Activated T-cell treated with anti-CD3 and anti-CD28 coated beads, Interleukin-2, amount 50 U/mL, for 4 hours (primary cell): ENCODE results near the gene GPR162. TPM values are rescaled to one million over a fixed set of nuclear protein-coding genes. Genes with fewer than 3 reads are reported as not detected.

ENCODE experiments used
- ATAC-seq, 2 donors: fragments of 200-7000 bp; cut with Tn5 transposase; one replicate each; pipeline ENCODE4 v1.10.0; 2021
- DNase-seq: peaks from one replicate; pipeline ENCODE4 v3.0.0-alpha.2; 2020
- H3K27me3 Mint-ChIP-seq: one replicate; pipeline ENCODE4 v1.8.0; 2021; ENCODE audit warnings: low read depth, mixed read lengths
- H3K36me3 Mint-ChIP-seq: one replicate; pipeline ENCODE4 v1.8.0; 2022; ENCODE audit warnings: mixed read lengths; ENCODE audit not compliant: insufficient read depth
- H3K4me1 Mint-ChIP-seq: one replicate; pipeline ENCODE4 v1.8.0; 2021; ENCODE audit warnings: low read depth, mixed read lengths
- H3K4me3 Mint-ChIP-seq: one replicate; pipeline ENCODE4 v1.8.0; 2021; ENCODE audit warnings: mild to moderate bottlenecking, moderate library complexity, mixed read lengths
- H3K9me3 Mint-ChIP-seq: one replicate; pipeline ENCODE4 v1.8.0; 2021; ENCODE audit warnings: mixed read lengths
- total RNA-seq, 3 donors: library from RNA; stranded (reverse); gene quantifications; one replicate each; pipeline ENCODE4 v1.2.1, GENCODE V29; 2021

GPR162 gene
- total RNA-seq, 3 donors from 2014 or later: 0.08 to 0.38 TPM; not detected in 1

- Mint-ChIP-seq H3K36me3 (no peaks in the 10 kb centered on the region), H3K9me3 (no peaks in the 10 kb centered on the region), H3K27me3 (no peaks in the 10 kb centered on the region), H3K4me1 (peaks cover 70% of the 10 kb centered on the region), H3K4me3 (no peak overlapping the region)
- DNase-seq: no peak
- no peak for ATAC-seq
Measured at GRCh38 chr12:6782119-6782518, 39.5 kb upstream of the GPR162 start.

GRCh38 chr12:6782850-6783566 lies 38.6 kb upstream of the GPR162 start:
- Mint-ChIP-seq H3K4me1 (peaks cover 70% of the 10 kb centered on the region), H3K9me3 (no peaks in the 10 kb centered on the region), H3K36me3 (no peaks in the 10 kb centered on the region), H3K4me3 (no peak overlapping the region), H3K27me3 (no peaks in the 10 kb centered on the region)
- no peak for DNase-seq
- ATAC-seq: no peak

- DNase-seq (no peak), ATAC-seq (no peak)
- H3K4me3 Mint-ChIP-seq: no peak overlapping the region
- peaks cover 70% of the 10 kb centered on the region for H3K4me1 Mint-ChIP-seq
- H3K36me3 Mint-ChIP-seq: no peaks in the 10 kb centered on the region
- no peaks in the 10 kb centered on the region for H3K27me3 Mint-ChIP-seq
- H3K9me3 Mint-ChIP-seq: no peaks in the 10 kb centered on the region
Measured at GRCh38 chr12:6783828-6784227, 37.8 kb upstream of the GPR162 start.

- DNase-seq (no peak), ATAC-seq (no peak)
- Mint-ChIP-seq H3K9me3 (no peaks in the 10 kb centered on the region), H3K4me1 (peaks cover 70% of the 10 kb centered on the region), H3K36me3 (no peaks in the 10 kb centered on the region), H3K27me3 (no peaks in the 10 kb centered on the region), H3K4me3 (no peak overlapping the region)
Measured at GRCh38 chr12:6784296-6784695, 37.3 kb upstream of the GPR162 start.

GRCh38 chr12:6784761-6785160 lies 36.9 kb upstream of the GPR162 start:
- ATAC-seq: no peak
- no peaks in the 10 kb centered on the region for H3K9me3 Mint-ChIP-seq

GRCh38 chr12:6786416-6787094 lies 35.1 kb upstream of the GPR162 start:
- peak; percentile 9 to 16 for ATAC-seq
- Mint-ChIP-seq H3K4me3 (peak overlapping the region; percentile 40), H3K9me3 (no peaks in the 10 kb centered on the region), H3K36me3 (peaks cover 2% of the 10 kb centered on the region), H3K4me1 (peaks cover 59% of the 10 kb centered on the region), H3K27me3 (no peaks in the 10 kb centered on the region)
- DNase-seq: no peak

More at GRCh38 chr12:6784761-6785160, 36.9 kb upstream of the GPR162 start:
- Mint-ChIP-seq H3K4me3 (no peak overlapping the region), H3K4me1 (peaks cover 66% of the 10 kb centered on the region), H3K27me3 (no peaks in the 10 kb centered on the region), H3K36me3 (peaks cover 1% of the 10 kb centered on the region)
- DNase-seq: no peak

GRCh38 chr12:6787309-6787708 lies 34.3 kb upstream of the GPR162 start:
- peak overlapping the region; percentile 40 for H3K4me3 Mint-ChIP-seq
- H3K4me1 Mint-ChIP-seq: peaks cover 63% of the 10 kb centered on the region
- H3K36me3 Mint-ChIP-seq: peaks cover 2% of the 10 kb centered on the region
- no peak for ATAC-seq
- DNase-seq: no peak
- no peaks in the 10 kb centered on the region for H3K27me3 Mint-ChIP-seq
- no peaks in the 10 kb centered on the region for H3K9me3 Mint-ChIP-seq

GRCh38 chr12:6788972-6789924 lies 32.4 kb upstream of the GPR162 start, which contains the start of gene CD4:
Gene CD4 (plus strand): TSS chr12:6789528. CDS start chr12:6800139, 10,611 bp downstream.
- Mint-ChIP-seq H3K36me3 (peaks cover 2% of the 10 kb centered on the region), H3K4me1 (peaks cover 63% of the 10 kb centered on the region), H3K27me3 (no peaks in the 10 kb centered on the region), H3K4me3 (peak within 1 kb of the TSS; percentile 94), H3K9me3 (no peaks in the 10 kb centered on the region)
- DNase-seq (peak; percentile 58), ATAC-seq (peak; percentile 61 to 66)

- ATAC-seq (peak; percentile 42 to 47), DNase-seq (no peak)
- Mint-ChIP-seq H3K4me3 (peak overlapping the region; percentile 94), H3K4me1 (peaks cover 58% of the 10 kb centered on the region), H3K9me3 (no peaks in the 10 kb centered on the region), H3K27me3 (no peaks in the 10 kb centered on the region), H3K36me3 (peaks cover 6% of the 10 kb centered on the region)
Measured at GRCh38 chr12:6790496-6791150, 31.0 kb upstream of the GPR162 start.

- ATAC-seq (peak; percentile 12 to 16), DNase-seq (no peak)
- Mint-ChIP-seq H3K36me3 (peaks cover 15% of the 10 kb centered on the region), H3K27me3 (peaks cover 3% of the 10 kb centered on the region), H3K4me1 (peaks cover 60% of the 10 kb centered on the region), H3K4me3 (peak overlapping the region; percentile 94), H3K9me3 (no peaks in the 10 kb centered on the region)
Measured at GRCh38 chr12:6791931-6792520, 29.6 kb upstream of the GPR162 start.

- H3K9me3 Mint-ChIP-seq: no peaks in the 10 kb centered on the region
- peak; percentile 25 to 41 for ATAC-seq
- H3K36me3 Mint-ChIP-seq: peaks cover 15% of the 10 kb centered on the region
- no peak for DNase-seq
- H3K27me3 Mint-ChIP-seq: peaks cover 3% of the 10 kb centered on the region
- H3K4me1 Mint-ChIP-seq: peaks cover 59% of the 10 kb centered on the region
- H3K4me3 Mint-ChIP-seq: peak overlapping the region; percentile 94
Measured at GRCh38 chr12:6792522-6793201, 29.0 kb upstream of the GPR162 start.

GRCh38 chr12:6795088-6795487 lies 26.5 kb upstream of the GPR162 start:
- DNase-seq: no peak
- Mint-ChIP-seq H3K9me3 (no peaks in the 10 kb centered on the region), H3K4me1 (peaks cover 53% of the 10 kb centered on the region), H3K4me3 (no peak overlapping the region), H3K27me3 (peaks cover 3% of the 10 kb centered on the region), H3K36me3 (peaks cover 18% of the 10 kb centered on the region)
- no peak for ATAC-seq

- DNase-seq: no peak
- ATAC-seq: no peak
- Mint-ChIP-seq H3K4me3 (no peak overlapping the region), H3K9me3 (no peaks in the 10 kb centered on the region), H3K27me3 (peaks cover 3% of the 10 kb centered on the region), H3K36me3 (peaks cover 18% of the 10 kb centered on the region), H3K4me1 (peaks cover 50% of the 10 kb centered on the region)
Measured at GRCh38 chr12:6796576-6796975, 25.0 kb upstream of the GPR162 start.
